ENCODE data around the gene KCNT2.
"Not testable (repeated sequence)": the region's sequence is repeated elsewhere in the genome, so short reads cannot be mapped to it uniquely, and the experiment has no call there.

Gene KCNT2

DNA sequence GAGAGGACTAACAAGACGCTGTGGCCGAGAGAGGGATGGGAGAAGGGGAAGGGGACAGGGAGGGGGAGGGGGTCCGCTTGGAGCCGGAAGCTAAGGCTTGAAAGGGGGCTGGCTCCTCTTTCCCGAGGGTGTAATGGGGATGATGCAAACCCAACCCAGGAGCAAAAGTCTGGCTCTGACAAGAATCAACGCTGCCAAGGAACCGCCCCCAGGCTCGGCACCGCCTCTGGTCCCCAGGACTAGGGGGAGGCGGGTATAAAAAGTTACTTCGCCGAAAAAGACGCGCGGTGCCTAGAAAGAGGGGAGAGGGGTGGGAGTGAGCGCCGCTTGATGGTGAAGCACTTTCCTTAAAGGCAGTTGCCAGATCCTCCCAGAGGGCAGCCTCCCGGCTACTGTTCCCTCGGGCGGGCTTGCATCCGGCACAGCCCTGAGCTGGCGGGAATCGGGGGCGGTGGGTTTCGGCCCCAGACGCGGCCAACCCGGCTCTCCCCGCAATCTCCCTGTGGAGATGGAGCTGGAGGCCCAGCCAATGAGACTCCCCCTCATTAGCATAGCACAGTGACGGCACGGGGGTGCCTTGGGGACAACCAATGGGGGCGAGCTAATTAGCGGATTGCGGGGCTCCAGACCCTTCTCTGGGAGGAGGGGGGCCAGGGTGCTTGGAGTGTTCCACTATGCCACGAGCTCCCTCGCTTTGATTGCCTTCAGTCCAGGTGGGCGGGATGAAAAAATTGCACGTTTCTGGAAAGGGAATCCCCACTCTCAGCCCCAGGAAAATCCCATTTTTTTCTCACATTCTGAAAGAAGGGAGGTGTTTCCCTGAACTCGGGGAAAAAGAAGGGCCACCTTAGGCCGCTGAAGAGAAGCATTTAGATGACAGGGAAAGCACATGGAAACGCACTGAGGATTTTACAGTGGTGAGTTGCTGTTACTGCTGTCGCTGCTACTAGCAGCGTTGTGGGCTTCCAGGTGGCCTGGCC lies at the start of gene KCNT2:
KCNT2 (minus strand) TSS at position 51 of the 980 bp plus-strand sequence. CDS start 131 bp downstream, outside the sequence.
- DNase-seq: no peak

GRCh38 chr1:196655494-196655893 lies 47.3 kb upstream of the KCNT2 start:
- DNase-seq: no peak

DNA sequence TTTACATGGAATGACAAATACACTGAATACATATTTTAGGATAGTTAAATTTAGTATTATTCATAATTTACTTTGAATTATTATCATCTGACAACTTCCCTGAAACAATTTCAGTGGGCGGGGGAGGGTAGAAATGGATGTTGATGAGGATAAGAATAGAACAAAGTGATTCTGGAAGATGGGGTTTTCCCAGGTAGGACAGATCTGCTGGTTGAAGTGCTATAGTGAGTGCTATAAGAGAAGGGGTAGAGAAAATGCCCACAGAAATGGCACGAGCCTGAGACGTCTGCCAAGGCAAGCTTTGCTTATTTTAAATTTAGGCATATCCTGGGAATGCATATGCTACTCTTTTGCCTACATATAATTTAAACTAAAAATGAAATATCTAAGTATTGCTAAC lies 46.8 kb upstream of the KCNT2 start:
- DNase-seq: no peak

GRCh38 chr1:196654271-196654670 lies 46.0 kb upstream of the KCNT2 start:
- DNase-seq: no peak

GRCh38 chr1:196651637-196652215 lies 43.5 kb upstream of the KCNT2 start, which contains the start of gene CFH:
TSS of gene CFH (plus strand) at chr1:196652043. CDS start at chr1:196652118, 75 bp downstream.
- DNase-seq: no peak

GRCh38 chr1:196651079-196651478 lies 42.8 kb upstream of the KCNT2 start:
- no peak for DNase-seq

GRCh38 chr1:196650403-196650802 lies 42.2 kb upstream of the KCNT2 start:
- DNase-seq: no peak

- no peak for DNase-seq
These were observed 41.8 kb upstream of the KCNT2 start for GRCh38 chr1:196649990-196650389.

- no peak for DNase-seq
These were observed 32.7 kb upstream of the KCNT2 start for GRCh38 chr1:196640976-196641375.

- DNase-seq: not testable (repeated sequence)
These were observed 31.1 kb upstream of the KCNT2 start for GRCh38 chr1:196639291-196639690.

DNA sequence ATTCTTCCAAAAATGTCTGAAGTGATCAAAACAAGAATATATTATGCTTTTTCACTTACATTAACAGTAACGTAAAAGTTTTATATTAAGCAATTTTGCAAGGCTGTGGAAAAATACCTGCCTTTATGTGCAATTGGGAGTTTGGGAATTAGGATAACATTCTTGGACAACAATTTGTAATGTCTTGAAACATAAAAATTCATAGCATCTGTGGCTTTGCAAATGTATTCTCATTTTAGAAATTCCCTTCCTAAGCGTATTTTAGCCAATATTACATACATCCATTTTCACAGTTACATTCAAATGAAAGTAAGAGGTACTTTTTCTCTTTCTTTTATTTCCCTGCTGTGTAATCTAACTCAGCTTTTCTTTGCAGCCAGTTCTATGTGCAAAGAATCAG lies 30.2 kb upstream of the KCNT2 start:
- no peak for DNase-seq

- DNase-seq: no peak
These were observed 29.4 kb upstream of the KCNT2 start for GRCh38 chr1:196637606-196638005.

DNA sequence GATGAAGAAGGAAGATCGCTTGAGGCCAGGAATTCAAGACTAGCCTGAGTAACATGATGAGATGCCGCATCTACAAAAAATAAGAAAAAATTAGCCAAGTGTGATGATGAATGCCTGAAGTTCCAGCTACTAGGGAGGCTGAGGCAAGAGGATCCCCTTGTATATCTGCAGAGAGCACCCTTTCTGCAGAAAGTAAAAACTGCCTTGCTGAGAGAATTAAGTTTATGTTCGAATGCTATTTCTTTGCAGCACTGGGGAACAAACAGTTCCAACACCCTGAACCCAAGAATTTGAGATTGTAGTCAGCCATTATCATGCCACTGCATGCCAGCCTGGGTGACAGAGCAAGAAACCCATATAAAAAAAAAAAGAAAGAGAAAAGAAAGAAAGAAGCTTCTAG lies 20.6 kb upstream of the KCNT2 start:
- no peak for DNase-seq

GRCh38 chr1:196623079-196623478 lies 14.8 kb upstream of the KCNT2 start:
- DNase-seq: no peak

GRCh38 chr1:196619721-196620120 lies 11.5 kb upstream of the KCNT2 start:
- no peak for DNase-seq

GRCh38 chr1:196611873-196612272 lies 3.6 kb upstream of the KCNT2 start:
- no peak for DNase-seq

- DNase-seq: no peak
These were observed 1.1 kb upstream of the KCNT2 start for GRCh38 chr1:196609370-196609737.

- DNase-seq: no peak
These were observed 259 bp downstream of the KCNT2 start for GRCh38 chr1:196607981-196608380.

- DNase-seq: no peak
These were observed 4.6 kb downstream of the KCNT2 start for GRCh38 chr1:196603651-196604050.

- DNase-seq: no peak
These were observed 9.1 kb downstream of the KCNT2 start for GRCh38 chr1:196598942-196599748.

- no peak for DNase-seq
These were observed 13.5 kb downstream of the KCNT2 start for GRCh38 chr1:196594700-196595099.

DNA sequence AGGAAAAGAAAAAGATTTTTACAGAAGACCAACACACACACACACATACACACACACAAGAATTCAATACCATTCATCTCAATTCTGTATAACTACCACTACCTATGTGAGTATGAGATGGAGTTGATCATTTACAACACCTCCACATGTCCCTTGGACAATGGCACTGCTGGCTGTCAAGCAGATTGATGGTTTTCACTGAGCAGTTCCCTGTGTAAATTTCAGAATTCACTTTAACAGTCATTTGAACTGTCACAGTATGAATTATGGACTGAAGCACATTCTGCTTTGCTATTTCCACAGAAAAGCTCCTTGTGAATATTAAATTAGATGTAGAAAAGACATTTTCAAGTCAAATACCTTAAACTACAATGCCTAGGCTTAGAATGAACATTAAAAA lies 14.3 kb downstream of the KCNT2 start:
- DNase-seq: no peak

DNA sequence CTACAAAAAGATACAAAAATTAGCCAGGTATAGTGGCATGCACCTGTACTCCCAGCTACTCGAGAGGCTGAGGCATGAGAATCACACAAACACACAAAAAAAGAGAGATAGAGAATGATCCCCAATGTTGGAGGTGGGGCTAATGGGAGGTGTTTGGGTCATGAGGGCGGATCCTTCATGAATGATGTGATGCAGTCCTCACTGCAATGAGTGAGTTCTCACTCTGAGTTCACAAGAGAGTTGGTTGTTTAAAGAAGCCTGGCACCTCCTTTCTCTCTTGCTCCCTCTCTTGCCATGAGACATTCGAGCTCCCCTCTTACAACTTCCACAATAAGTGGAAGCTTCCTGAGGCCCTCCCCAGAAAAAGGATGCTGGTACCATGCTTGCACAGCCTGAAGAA lies 17.3 kb downstream of the KCNT2 start:
- no peak for DNase-seq

Measured in CD4-positive, alpha-beta T cell treated with Interferon gamma for 1 hour (primary cell).